Measurements from ENCODE around the gene PKP4.
"Not testable (repeated sequence)": the region's sequence is repeated elsewhere in the genome, so short reads cannot be mapped to it uniquely, and the experiment has no call there.

PKP4 gene

DNA sequence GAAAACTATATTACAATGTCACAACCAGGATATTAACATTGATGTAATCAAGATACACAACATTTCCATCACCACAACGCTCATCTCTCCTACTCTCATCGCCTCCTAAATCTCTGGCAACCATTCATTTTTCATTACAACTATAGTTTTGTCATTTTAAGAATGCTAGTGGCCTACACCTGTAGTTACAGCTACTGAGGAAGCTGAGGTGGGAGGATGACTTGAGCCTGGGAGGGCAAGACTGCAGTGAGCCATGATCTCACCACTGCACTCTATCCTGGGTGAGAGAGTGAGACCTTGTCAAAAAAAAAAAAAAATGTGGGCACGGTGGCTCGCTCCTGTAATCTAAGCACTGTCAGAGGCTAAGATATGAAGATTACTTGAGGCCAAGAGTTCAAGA, 10.5 kb downstream of the PKP4 start:
- no peak for DNase-seq

DNA sequence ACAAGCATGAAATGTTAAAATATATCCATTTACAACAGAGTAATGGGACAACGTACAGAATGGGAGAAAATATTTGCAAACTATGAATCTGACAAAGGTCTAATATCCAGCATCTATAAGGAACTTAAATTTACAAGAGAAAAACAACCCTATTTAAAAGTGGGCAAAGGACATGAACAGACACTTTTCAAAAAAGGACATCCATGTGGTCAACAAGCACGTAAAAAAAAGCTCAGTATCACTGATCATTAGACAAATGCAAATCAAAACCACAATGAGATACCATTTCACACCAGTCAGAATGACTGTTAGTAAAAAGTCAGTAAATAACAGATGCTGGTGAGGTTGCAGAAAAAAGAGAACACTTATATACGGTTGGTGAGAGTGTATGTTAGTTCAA, 16.1 kb downstream of the PKP4 start:
- DNase-seq, result not testable (repeated sequence)

- DNase-seq, result not testable (repeated sequence)
Observed at GRCh38 chr2:158473300-158473699, 16.5 kb downstream of the PKP4 start.

- DNase-seq, result no peak
Observed at GRCh38 chr2:158473719-158474392, 17.1 kb downstream of the PKP4 start.

DNA sequence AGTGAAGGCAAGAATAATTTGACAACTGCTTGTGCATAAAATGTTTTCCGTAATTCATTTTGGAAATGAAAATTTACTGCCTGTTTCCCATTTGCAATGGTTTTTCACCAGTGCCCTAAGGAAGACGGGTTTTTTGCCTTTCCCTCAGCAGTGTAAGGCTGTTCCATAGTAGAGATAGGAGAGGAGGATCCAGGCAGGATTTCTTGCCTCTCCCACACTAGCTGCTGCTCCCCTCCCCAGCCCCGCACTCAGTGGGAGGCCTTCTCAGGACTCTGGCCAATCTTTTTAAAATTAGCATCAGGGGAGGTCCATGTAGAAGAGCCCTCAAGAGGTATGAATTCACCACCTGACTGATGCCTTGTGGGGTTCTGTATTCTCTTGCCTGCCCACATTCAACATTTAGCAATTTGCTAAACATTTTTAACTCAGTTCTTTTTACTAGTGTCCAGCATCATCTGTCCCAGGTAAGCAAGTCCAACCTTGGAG, 17.8 kb downstream of the PKP4 start:
- DNase-seq, result not testable (repeated sequence)

DNA sequence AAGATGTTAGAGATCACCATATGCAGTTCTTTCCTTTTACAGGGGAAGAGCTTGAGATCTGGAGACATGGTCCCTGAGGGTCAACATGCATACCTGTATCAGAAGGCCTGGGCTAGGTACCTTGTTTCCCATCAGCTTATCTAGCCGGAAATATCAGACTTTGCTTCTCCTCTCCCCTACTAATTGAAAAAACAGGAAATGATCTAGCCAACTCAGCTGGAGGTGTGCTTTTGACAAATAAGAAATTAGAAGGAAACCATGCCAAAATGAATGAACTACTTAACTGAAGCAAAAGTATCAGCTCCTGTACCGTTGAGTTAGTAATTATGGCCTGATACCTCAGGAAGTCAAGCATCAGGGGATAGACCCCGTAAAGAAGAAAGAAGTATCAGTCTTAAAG, 20.4 kb downstream of the PKP4 start:
- DNase-seq, result no peak

GRCh38 chr2:158478237-158478636, 21.5 kb downstream of the PKP4 start:
- no peak for DNase-seq

DNA sequence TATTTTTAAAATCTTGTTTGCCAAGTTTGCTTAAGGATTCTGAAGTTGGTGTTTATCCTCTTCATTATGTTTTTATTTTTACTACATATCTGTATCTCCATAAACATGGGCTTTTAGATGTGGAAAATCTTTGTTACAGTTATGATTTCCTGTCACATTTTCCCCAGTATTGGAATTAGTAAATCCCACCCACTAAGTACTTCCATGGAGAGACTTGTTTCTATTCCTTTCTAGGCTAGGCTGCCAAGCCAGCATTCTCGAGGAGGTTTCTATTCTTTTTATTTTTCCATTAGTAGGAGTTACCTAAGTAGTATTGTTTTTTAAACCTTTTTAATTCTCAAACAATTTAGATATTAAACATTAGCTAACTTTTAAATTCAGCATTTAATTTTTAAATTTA, 22.1 kb downstream of the PKP4 start:
- no peak for DNase-seq

GRCh38 chr2:158481116-158481515, 24.4 kb downstream of the PKP4 start:
- DNase-seq, result no peak

DNA sequence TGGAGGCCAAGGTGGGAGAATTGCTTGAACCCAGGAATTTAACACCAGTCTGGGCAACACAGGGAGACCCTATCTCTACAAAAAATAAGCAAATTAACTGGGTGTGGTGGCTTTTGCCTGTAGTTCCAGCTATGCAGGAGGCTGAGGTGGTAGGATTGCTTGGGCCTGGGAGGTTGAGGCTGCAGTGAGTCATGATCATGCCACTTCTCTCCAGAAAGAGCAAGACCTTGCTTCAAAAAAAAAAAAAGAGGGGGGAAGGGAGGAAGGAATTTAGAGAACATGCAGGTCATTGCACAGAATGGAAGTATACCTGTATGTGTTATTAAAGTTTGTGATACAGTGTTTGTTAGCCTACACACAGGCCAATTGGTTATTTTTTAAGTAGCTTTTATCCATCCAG, 25.8 kb downstream of the PKP4 start:
- no peak for DNase-seq

- no peak for DNase-seq
Observed at GRCh38 chr2:158484892-158485556, 28.3 kb downstream of the PKP4 start.

DNA sequence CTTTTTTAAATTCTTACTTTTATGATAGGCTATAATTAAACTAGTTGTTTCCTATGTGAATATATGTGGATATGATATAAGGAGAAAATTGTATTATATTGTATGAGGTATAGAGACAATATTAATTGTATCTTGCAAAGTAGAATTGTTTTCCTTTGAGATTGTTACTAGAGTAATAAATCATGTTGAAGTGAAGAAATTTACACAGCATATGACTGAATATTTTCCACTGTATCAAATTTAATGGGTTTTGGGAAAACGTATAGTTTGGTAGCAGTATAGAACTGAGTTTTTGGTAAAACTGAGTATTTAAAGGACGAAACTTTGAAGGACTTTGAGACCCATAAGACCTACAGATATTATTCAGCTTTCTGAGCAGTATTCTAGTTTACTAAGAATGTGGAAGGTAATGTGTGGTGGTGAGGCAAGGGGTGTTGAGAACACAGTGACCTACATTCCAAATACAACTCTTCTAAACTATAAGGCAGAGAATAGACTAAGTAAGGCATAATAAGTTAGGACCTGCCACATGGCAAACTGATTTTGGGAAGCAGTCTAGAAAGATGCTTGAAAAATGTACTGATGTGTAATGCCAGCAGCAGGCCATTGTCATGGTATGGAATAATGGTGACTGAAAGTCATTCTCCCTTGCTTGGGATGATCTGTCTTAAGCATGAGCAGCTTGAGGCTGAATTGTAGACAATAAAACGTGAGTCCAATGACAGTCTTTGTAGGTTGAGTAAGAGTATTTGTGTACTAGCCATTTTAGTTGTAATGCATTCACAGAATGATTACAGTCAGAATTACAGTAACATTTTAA, 29.6 kb downstream of the PKP4 start:
- no peak for DNase-seq

- DNase-seq, result no peak
Observed at GRCh38 chr2:158486970-158487325, 30.2 kb downstream of the PKP4 start.

GRCh38 chr2:158487419-158487818, 30.7 kb downstream of the PKP4 start:
- no peak for DNase-seq

GRCh38 chr2:158488442-158489216, 31.9 kb downstream of the PKP4 start:
- no peak for DNase-seq

DNA sequence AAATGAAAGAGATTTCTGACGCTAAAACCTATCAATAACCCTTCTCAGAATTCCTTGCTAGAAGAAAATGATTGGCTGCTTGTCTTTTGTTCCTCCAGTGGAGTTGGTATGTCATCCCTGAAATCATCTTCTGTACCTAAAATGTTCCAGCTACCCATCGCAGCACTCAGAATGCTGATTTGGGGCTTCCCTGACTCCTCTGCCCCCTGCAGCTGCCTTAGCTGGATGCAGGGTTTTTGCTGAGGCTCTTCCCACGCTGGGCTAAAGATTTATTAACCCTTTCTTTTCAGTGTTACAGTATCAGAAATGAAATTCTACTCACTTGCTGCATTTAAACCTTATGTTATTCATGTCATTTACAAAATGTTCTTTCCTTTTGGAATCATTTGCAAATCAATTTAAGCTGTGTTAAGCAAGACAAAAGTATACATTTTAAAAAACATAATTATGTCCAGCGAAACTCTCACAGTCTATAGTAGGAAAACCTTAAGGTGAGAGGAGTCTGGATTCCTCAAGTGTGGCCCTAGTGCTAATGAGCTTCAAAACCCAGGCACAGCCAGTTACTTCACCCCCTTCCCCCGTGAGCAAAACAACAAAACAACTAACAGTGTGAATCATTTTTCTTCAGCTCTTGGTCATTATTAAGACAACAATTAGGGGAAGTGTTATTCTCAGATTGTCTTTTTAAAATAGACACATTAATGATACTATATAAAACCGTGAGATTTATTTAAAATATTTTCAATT, 32.8 kb downstream of the PKP4 start:
- no peak for DNase-seq

- no peak for DNase-seq
Observed at GRCh38 chr2:158491072-158491471, 34.3 kb downstream of the PKP4 start.

GRCh38 chr2:158493458-158493857, 36.7 kb downstream of the PKP4 start:
- no peak for DNase-seq

- no peak for DNase-seq
Observed at GRCh38 chr2:158495175-158495574, 38.4 kb downstream of the PKP4 start.

DNA sequence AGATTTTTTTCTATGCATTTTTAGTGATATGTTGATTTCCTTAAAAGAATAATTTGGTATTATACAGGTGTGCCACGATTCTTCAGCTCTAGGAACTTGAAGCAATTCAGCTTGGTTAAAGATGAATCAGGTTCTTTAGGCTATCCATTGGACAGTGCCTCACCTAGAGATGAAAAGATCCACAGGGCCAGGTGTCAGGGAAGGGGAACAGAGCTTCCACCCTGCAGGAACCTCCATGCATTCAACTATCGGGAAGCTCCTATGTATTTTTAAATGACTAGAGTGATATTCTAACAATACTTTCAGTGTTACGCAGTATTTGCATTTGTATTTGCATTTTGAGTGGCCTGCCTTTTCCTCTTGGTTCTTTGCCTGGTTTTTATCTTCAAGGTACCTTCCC, 40.2 kb downstream of the PKP4 start:
- DNase-seq, result no peak

DNA sequence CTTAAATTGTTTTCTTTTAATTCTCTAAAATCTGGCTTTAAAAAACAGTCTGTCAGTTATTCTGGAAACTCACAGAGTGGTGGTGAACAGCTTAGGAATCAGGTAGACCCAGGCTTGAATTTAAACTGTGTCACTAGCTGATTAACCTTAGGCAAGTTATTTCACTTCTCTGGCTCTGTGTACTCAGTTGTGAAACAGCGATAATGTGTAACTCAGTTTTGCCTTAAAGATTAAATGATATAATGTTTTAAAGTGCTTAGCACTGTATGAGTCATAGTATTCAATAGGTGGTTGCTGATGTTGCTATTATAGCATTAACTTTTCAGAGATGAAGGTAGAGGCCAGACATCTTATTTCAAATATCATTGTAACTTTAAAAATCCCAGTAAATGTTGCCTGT, 40.7 kb downstream of the PKP4 start:
- no peak for DNase-seq

GRCh38 chr2:158498043-158498748, 41.4 kb downstream of the PKP4 start:
- DNase-seq, result no peak
